GM18519 (cell line): ENCODE results near the gene ZNFX1.

Experiments used
- ATAC-seq: cut with Tn5 transposase; IDR thresholded peaks from one replicate; pipeline ENCODE4 v1.9.1; 2021; ENCODE audit warnings: mild to moderate bottlenecking, moderate library complexity; ENCODE audit not compliant: unreplicated experiment, low FRiP score

Gene ZNFX1

GRCh38 chr20:49280463-49281058 is 2.7 kb upstream of the ZNFX1 start:
- ATAC-seq, result no peak

GRCh38 chr20:49279677-49280462 is 2.0 kb upstream of the ZNFX1 start:
- ATAC-seq, result no peak

GRCh38 chr20:49278818-49279676 is 1.2 kb upstream of the ZNFX1 start:
- ATAC-seq, result no peak

- ATAC-seq, result no peak
Measured at GRCh38 chr20:49277786-49278035, 146 bp downstream of the ZNFX1 start.

- ATAC-seq, result no peak
Measured at GRCh38 chr20:49276961-49277785, 684 bp downstream of the ZNFX1 start.

- ATAC-seq, result no peak
Measured at GRCh38 chr20:49276161-49276960, 1.5 kb downstream of the ZNFX1 start.

GRCh38 chr20:49275636-49276035 is 2.2 kb downstream of the ZNFX1 start:
- no peak for ATAC-seq

- ATAC-seq, result no peak
Measured at GRCh38 chr20:49275216-49275615, 2.6 kb downstream of the ZNFX1 start.

GRCh38 chr20:49273696-49274277 is 4.1 kb downstream of the ZNFX1 start:
- no peak for ATAC-seq

GRCh38 chr20:49272654-49273053 is 5.2 kb downstream of the ZNFX1 start:
- ATAC-seq, result no peak

GRCh38 chr20:49270736-49271135 is 7.1 kb downstream of the ZNFX1 start:
- ATAC-seq, result no peak

GRCh38 chr20:49270177-49270576 is 7.7 kb downstream of the ZNFX1 start:
- no peak for ATAC-seq

GRCh38 chr20:49268600-49269365 is 9.1 kb downstream of the ZNFX1 start:
- ATAC-seq, result no peak

- no peak for ATAC-seq
Measured at GRCh38 chr20:49267327-49267726, 10.5 kb downstream of the ZNFX1 start.

- ATAC-seq, result no peak
Measured at GRCh38 chr20:49262444-49262843, 15.4 kb downstream of the ZNFX1 start.

GRCh38 chr20:49261173-49261572 is 16.7 kb downstream of the ZNFX1 start:
- ATAC-seq, result no peak

GRCh38 chr20:49260218-49260617 is 17.6 kb downstream of the ZNFX1 start:
- no peak for ATAC-seq

GRCh38 chr20:49259799-49260198 is 18.1 kb downstream of the ZNFX1 start:
- ATAC-seq, result no peak

- no peak for ATAC-seq
Measured at GRCh38 chr20:49259284-49259683, 18.6 kb downstream of the ZNFX1 start.
